Subcutaneous adipose tissue (tissue), 4 donors: Measurements from ENCODE around the gene KLF6. TPM values are rescaled to one million over a fixed set of nuclear protein-coding genes. Genes with fewer than 3 reads are reported as not detected.

Experiments used
- total RNA-seq, 4 donors: library from RNA; depleted of rRNA; stranded (reverse); fragments of >200 nt; gene quantifications; one replicate each; pipeline ENCODE4 v1.1.0, GENCODE V29; 2016
- TF ChIP-seq, protein P1 (sequence below): fragments of 450-650 bp; IDR thresholded peaks from one replicate; pipeline ENCODE4 v1.5.1; 2016; ENCODE audit warnings: low read depth, mild to moderate bottlenecking, control low read depth, antibody characterized with exemption, moderate library complexity

The KLF6 gene
- total RNA-seq: 100 to 1,000 TPM; 108 to 205 (median 150) TPM

DNA sequence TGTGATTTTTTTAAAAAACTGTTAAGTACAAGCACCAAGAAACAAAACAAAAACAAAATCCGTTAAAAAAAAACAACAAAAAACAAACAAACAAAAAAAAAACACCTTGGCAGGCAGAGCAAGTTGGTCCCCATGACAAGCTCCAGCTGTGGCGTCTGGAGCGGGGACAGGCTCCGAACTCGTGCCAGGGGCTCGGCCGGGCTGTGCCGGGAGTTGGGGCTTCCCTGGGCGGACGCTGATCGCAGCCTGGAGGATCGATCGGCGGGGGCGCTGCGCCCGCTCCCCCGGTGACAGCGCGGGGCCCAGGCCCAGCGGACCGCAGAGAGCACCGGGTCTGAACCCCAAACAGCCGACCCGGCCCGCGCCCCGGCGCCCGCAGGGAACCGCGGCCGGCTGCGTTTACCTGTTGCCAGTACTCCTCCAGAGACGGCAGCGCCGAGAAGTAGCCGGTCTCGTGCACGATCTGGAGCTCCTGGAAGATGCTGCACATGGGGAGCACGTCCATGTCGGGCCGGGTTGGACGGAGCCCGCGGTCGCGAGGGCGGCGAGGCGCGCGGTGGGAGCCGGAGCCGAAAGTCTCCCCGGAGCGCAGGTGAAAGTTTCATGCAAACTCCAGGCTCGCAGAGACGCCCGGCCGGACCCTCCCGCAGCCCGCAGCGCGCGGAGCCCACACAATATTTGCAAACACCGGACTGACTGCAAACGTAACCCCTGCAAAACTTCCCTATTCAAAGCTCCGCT lies at the start of gene KLF6:
KLF6 (minus strand) TSS at position 700 of the 741 bp plus-strand sequence; CDS start at position 505, 195 bp downstream.
- TF ChIP-seq, protein P1, sequence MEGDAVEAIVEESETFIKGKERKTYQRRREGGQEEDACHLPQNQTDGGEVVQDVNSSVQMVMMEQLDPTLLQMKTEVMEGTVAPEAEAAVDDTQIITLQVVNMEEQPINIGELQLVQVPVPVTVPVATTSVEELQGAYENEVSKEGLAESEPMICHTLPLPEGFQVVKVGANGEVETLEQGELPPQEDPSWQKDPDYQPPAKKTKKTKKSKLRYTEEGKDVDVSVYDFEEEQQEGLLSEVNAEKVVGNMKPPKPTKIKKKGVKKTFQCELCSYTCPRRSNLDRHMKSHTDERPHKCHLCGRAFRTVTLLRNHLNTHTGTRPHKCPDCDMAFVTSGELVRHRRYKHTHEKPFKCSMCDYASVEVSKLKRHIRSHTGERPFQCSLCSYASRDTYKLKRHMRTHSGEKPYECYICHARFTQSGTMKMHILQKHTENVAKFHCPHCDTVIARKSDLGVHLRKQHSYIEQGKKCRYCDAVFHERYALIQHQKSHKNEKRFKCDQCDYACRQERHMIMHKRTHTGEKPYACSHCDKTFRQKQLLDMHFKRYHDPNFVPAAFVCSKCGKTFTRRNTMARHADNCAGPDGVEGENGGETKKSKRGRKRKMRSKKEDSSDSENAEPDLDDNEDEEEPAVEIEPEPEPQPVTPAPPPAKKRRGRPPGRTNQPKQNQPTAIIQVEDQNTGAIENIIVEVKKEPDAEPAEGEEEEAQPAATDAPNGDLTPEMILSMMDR: no peak

- TF ChIP-seq, protein P1: no peak
Observed at GRCh38 chr10:3834404-3834803, 49.4 kb upstream of the KLF6 start.

DNA sequence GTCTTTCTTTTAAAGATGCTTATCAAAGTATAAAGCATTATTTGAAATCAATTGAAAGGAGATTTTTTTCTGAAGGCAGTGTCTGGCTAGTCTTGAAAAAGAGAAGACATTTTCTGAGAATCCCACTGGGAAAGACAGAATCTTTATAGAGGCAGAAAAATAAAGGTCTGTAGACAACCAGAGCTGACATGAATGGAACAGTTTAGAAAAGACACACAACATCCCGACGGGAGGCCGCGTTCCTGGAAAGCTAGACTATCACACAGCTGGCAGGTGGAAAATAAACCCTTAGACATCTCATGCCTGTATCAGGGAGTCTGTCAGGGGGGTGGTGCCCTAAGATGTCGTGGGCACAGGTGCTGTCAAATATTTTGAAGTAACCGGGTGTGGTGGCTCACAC lies 48.0 kb upstream of the KLF6 start:
- TF ChIP-seq, protein P1: no peak

DNA sequence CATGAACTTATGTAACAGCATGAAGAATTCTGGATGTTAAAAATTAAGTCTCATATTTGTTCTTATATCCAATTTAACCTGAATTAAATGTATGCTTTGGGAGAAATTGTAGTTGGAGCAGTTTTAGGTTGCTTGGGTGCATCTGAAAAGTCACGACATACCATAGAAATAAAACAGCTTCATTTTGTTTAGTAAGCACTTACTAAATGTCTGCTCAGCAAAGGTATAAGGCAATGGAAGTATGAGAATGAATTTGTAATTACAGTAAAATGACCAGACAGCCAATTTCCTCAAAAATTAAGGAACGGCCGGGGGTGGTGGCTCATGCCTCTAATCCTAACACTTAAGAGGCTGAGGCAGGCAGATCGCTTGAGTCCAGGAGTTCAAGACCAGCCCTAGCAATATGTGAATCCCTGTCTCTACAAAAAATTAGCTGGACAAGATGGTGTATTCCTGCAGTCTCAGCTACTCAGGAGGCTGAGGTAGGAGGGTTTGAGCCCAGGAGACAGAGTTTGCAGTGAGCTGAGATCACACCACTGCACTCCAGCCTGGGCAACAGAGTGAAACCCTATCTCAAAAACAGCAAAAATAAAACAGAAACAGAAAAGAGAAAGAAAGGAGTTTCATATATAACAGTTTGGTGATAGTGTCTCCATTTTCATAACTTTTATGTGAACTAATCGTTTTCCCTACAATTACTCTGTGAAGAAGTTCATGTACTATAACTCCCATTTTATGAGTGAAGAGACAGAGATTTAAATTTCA lies 47.2 kb upstream of the KLF6 start:
- TF ChIP-seq, protein P1: no peak

GRCh38 chr10:3831608-3832007 lies 46.6 kb upstream of the KLF6 start:
- TF ChIP-seq, protein P1: no peak

GRCh38 chr10:3830946-3831345 lies 45.9 kb upstream of the KLF6 start:
- TF ChIP-seq, protein P1: no peak

- TF ChIP-seq, protein P1: no peak
Observed at GRCh38 chr10:3829156-3830050, 44.4 kb upstream of the KLF6 start.
